HL-60/S4 treated with phorbol 12-myristate 13-acetate at 8.2 ng/mL for 4 days and 3 days (cell line): Measurements from ENCODE around the gene SDCBP2.

Experiments used
- in situ Hi-C: fragments of 300-500 bp; cut with MboI; formaldehyde crosslinking; loops from 2 replicates; pipeline ENCODE4 v1.15.0; 2022; ENCODE audit warnings: low sequenced_read_pairs

SDCBP2 gene

DNA sequence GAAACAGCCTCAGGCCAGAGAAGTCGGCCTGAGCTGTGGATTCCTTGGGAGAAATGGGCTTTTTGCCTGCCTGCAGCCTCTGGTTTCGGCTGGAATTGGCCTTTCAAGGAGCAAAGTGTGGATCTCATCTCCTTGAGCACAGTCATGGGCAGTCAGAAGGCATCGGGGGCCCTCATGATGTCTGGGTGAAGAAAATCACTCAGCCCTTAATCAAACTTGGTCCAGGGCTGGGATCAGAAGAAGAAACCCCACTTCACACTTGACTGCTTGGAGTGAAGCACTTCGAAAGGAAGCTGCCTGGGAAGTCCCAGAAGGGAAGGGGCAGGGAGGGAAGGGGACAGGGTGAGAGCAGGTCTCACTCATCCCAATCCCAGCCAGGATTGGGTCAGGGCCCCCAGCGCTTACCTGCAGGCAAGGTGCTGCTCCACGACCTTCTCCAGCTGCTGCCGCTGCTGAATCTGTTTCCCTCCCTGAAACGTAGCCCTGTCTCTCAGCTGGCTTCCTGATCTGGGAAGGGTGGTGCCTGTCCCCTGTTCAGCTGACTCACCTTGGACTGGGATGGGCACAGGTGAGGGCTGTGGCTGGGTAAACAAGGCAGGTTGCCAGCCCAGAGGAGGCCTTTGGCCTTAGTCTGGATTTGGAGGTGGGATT is at the start of gene SDCBP2:
TSS of gene SDCBP2 (minus strand) at position 460 of the 651 bp plus-strand sequence. CDS start 8,723 bp downstream, outside the sequence.
- in situ Hi-C loops: no loop called here

DNA sequence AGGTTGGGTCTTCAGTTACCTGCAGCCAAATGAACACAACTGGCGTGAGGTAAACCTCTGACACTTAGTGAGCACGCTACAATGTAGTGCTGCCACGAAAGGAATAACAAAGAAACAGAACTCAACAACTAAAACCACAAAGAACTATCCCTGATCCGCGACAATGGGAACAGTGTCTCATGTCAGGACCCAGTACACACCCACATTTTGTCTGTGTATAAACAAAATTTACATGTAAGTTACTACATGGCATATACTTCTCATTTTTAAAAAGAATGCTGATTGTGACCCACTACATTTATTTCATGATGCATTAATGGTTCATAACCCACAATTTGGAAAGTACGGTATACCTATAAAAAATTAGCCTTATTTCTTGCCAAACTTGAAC is 49.8 kb upstream of the SDCBP2 start:
- in situ Hi-C loops: no loop called here

GRCh38 chr20:1377984-1378734 is 49.2 kb upstream of the SDCBP2 start:
- in situ Hi-C loops: no loop called here

GRCh38 chr20:1377341-1377871 is 48.5 kb upstream of the SDCBP2 start:
- in situ Hi-C loops: no loop called here

- in situ Hi-C loops: no loop called here
These were observed 47.7 kb upstream of the SDCBP2 start for GRCh38 chr20:1376408-1377270.

DNA sequence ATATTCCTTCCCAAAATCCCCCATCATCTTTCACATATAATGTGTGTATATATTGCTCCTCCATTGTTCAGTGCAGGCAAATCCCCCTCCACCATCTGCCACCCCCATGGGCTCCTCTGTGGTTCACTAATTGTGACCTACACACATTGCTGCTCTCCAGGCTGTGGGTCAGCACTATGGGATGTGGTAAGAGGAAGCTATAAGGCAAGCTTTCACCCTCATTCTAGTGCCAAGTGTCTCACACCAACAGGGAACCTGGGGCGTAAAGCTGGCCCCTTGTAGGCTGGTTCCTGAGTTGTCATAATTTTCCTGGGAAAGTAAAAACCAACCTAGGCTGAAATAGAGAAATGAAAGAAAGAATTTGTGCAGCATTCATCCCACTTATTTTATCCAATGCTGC is 47.1 kb upstream of the SDCBP2 start:
- in situ Hi-C loops: no loop called here

GRCh38 chr20:1375515-1375914 is 46.6 kb upstream of the SDCBP2 start:
- in situ Hi-C loops: no loop called here

GRCh38 chr20:1374246-1374645 is 45.3 kb upstream of the SDCBP2 start:
- in situ Hi-C loops: no loop called here

- in situ Hi-C loops: no loop called here
These were observed 44.7 kb upstream of the SDCBP2 start for GRCh38 chr20:1373614-1374013.

DNA sequence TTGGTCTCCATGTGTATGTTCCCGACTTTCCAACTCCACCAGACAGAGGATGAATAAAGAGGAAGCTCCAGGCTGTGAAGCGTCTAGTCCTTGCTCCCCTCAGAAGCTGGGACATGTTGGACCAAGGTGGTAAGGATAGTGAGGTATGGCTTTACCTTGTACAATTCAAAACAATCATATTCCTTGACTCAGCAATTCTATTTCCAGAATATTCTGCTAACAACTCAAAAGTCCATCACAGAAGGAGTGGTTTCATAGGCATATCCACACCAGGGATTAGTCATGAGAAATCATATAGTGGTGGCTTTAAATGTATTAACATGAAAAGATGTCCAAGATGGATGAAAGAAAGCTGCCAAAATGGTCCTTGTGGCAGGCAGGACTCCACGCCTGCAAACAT is 44.1 kb upstream of the SDCBP2 start:
- in situ Hi-C loops: no loop called here

- in situ Hi-C loops: no loop called here
These were observed 43.0 kb upstream of the SDCBP2 start for GRCh38 chr20:1371830-1372539.

DNA sequence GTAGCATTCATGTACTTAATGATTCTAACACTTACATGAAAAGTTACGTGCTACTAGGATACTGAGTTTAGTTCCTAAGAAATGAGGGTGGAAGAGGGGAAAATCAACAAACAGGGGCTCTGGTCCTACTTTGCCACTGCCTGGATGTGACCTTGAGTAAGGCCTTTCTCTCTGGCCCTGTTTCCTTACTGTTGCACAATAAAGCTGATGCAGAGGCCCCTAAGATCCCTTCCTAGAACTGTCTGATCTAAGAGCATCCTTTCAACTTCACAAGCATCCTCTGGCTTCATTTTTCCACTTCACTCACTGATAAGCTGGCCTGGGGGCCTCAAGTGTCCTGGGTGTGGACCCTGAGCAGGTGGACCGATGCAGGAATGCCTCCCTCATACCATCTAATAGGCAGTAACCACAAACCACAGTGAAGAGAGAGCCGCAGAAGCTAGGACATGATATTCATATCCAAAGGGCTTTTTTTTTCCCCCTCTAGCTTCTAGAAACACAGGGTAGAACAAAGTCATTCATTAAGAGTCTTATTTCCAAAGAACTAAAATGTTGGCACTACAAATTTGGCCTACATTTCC is 42.4 kb upstream of the SDCBP2 start:
- in situ Hi-C loops: no loop called here

DNA sequence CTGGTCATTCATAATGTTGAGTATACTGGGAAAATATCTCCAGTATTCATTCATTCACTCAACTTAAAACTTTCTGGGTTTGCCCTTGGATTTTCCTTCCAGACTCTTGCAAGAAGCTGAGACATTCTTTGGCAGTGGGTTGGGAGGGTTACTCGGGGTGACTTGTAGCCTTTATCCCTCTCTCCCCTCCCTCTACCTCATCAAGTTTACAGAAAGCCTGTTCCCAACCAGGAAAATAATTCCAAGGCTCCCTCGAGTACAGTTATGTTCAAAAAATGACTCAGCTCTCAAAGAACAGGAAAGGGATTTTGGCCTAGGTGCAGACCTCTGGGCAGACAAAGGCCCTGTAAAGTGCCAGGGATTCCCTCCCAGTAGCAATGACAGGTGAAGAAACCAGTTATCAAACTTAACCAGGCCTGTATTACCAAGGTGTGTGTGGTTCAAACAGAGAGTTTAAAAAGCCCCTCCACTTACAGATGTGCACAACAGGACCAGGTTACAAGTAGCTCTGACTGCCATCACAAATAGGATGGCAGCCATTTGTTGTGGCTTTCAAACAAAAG is 41.7 kb upstream of the SDCBP2 start:
- in situ Hi-C loops: no loop called here

GRCh38 chr20:1369970-1370369 is 41.0 kb upstream of the SDCBP2 start:
- in situ Hi-C loops: no loop called here

DNA sequence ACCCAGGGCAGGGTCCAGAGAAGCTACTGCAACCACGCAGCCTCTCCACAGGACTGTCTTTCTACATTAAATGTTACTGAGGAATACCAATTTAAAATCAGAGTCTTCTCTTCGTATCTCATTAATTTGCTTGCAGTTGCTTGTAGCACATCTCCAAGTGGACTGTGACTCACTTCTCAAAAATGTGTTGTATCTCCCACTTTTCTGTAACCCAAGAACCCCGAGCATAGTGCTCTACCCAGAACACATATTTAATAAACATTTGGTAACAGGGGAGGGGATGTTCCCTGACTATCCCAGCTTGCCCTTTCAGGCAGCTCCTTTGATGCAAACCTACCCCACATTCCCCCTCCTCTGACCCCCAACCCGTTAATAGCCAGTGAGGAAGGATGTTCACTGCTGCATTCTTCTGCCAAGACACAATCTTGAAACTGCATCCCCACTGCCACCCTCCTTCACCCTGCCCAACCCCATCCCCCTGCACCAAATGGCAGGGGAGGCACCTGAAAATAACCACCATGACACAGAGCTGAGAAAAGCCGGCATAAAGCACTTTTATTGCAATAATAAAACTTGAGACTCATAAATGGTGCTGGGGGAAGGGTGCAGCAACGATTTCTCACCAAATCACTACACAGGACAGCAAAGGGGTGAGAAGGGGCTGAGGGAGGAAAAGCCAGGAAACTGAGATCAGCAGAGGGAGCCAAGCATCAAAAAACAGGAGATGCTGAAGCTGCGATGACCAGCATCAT is 39.7 kb upstream of the SDCBP2 start:
- in situ Hi-C loops: no loop called here

- in situ Hi-C loops: no loop called here
These were observed 38.5 kb upstream of the SDCBP2 start for GRCh38 chr20:1367479-1367878.

- in situ Hi-C loops: no loop called here
These were observed 35.2 kb upstream of the SDCBP2 start for GRCh38 chr20:1364106-1364505.

- in situ Hi-C loops: no loop called here
These were observed 34.6 kb upstream of the SDCBP2 start for GRCh38 chr20:1363522-1363921.

GRCh38 chr20:1362484-1362883 is 33.5 kb upstream of the SDCBP2 start:
- in situ Hi-C loops: no loop called here
